A549 (cell line): Measurements from ENCODE around the gene TMCO4. TPM values are rescaled to one million over a fixed set of nuclear protein-coding genes. Genes with fewer than 3 reads are reported as not detected.

Source experiments
- ATAC-seq, 2 experiments: fragments of 200-7000 bp in 1 of 2; fragments of >200 bp in 1 of 2; cut with Nextera tagmentation in 1 of 2; cut with Tn5 transposase in 1 of 2; 3 replicates each; pipeline versions ENCODE4 v1.8.0 to v1.9.1; 2018 to 2020; ENCODE audit warnings: mild to moderate bottlenecking in 1 of 2, moderate library complexity in 1 of 2
- CTCF ChIA-PET: fragments of 300-600 bp; sonication (Branson Sonifier 250); formaldehyde crosslinking; extraction: SDS; loops from one replicate; lab custom pipeline; 2021; ENCODE audit warnings: antibody characterized with exemption, inconsistent platforms; lab: Yijun Ruan, JAX
- POLR2A ChIA-PET: fragments of 350-600 bp; formaldehyde crosslinking; extraction: SDS; loops from one replicate; lab custom pipeline; 2021; ENCODE audit warnings: antibody characterized with exemption, inconsistent platforms; lab: Yijun Ruan, JAX
- DNase-seq, 2 experiments: peaks; one replicate each; pipeline versions ENCODE4 v3.0.0 to v3.0.0-alpha.2; 2011 to 2016; ENCODE audit warnings: low read depth in 1 of 2, low spot score in 1 of 2
- FAIRE-seq: peaks from 2 replicates; lab custom pipeline; 2011; peaks lifted over from hg19 to GRCh38; lab: Jason Lieb, UNC
- H3K27ac ChIP-seq, 2 experiments: fragments of >200 bp; sonication (Bioruptor Twin); formaldehyde crosslinking; 3 replicates each; pipeline ENCODE4 v1.5.1; 2016 to 2017
- H3K4me1 ChIP-seq: fragments of >200 bp; sonication (Bioruptor Twin); formaldehyde crosslinking; 3 replicates; pipeline ENCODE4 v1.6.1; 2016
- H3K4me2 ChIP-seq: fragments of >200 bp; sonication (Bioruptor Twin); formaldehyde crosslinking; 3 replicates; pipeline ENCODE4 v1.6.1; 2016
- H3K4me3 ChIP-seq: fragments of >200 bp; sonication (Bioruptor Twin); formaldehyde crosslinking; 3 replicates; pipeline ENCODE4 v1.5.1; 2016
- H3K9me3 ChIP-seq: fragments of >200 bp; sonication (Bioruptor Twin); formaldehyde crosslinking; 3 replicates; pipeline ENCODE4 v1.6.1; 2016
- CEBPB ChIP-seq, 2 experiments: fragments of >200 bp in 1 of 2; sonication (Bioruptor Twin) in 1 of 2; formaldehyde crosslinking in 1 of 2; IDR thresholded peaks; 2 replicates each; pipeline ENCODE4 v1.6.1; 2012 to 2016
- CHD4 ChIP-seq: fragments of 200-600 bp; sonication (generic); IDR thresholded peaks from 2 replicates; pipeline ENCODE4 v1.6.1; 2016; ENCODE audit warnings: antibody characterized with exemption, mild to moderate bottlenecking, borderline replicate concordance
- CTCF ChIP-seq: fragments of >200 bp; sonication (Bioruptor Twin); formaldehyde crosslinking; IDR thresholded peaks from 3 replicates; pipeline ENCODE4 v1.5.1; 2016
- E2F6 ChIP-seq: IDR thresholded peaks from 2 replicates; pipeline ENCODE4 v1.6.1; 2012; ENCODE audit warnings: low read depth, borderline replicate concordance
- ELK1 ChIP-seq: fragments of 150-350 bp; IDR thresholded peaks from 2 replicates; pipeline ENCODE4 v1.6.1; 2014; ENCODE audit warnings: low read depth, mild to moderate bottlenecking, low read length
- EP300 ChIP-seq, 2 experiments: fragments of >200 bp; sonication (Bioruptor Twin); formaldehyde crosslinking; IDR thresholded peaks; 2 replicates in 1 of 2; 3 replicates in 1 of 2; pipeline ENCODE4 v1.6.1; 2016 to 2017
- ESRRA ChIP-seq: fragments of 150-350 bp; IDR thresholded peaks from 2 replicates; pipeline ENCODE4 v1.6.1; 2014; ENCODE audit warnings: mild to moderate bottlenecking, low read length, borderline replicate concordance
- GATA3 ChIP-seq: IDR thresholded peaks from 2 replicates; pipeline ENCODE4 v1.6.1; 2012; ENCODE audit warnings: borderline replicate concordance
- HMGXB4 ChIP-seq: fragments of 250-450 bp; sonication (Bioruptor Pico); IDR thresholded peaks from 2 replicates; pipeline ENCODE4 v1.5.0; 2021; ENCODE audit warnings: mild to moderate bottlenecking, moderate library complexity, borderline replicate concordance
- KDM5A ChIP-seq: fragments of 200-600 bp; sonication (generic); IDR thresholded peaks from 2 replicates; pipeline ENCODE4 v1.6.1; 2016; ENCODE audit warnings: antibody characterized with exemption, mild to moderate bottlenecking
- MAZ ChIP-seq: fragments of 150-350 bp; IDR thresholded peaks from 2 replicates; pipeline ENCODE4 v1.6.1; 2014; ENCODE audit warnings: antibody characterized with exemption, low read depth, low read length, borderline replicate concordance
- PHF8 ChIP-seq: fragments of 200-600 bp; sonication (generic); IDR thresholded peaks from 2 replicates; pipeline ENCODE4 v1.6.1; 2016; ENCODE audit warnings: low read depth, mild to moderate bottlenecking, antibody characterized with exemption, moderate library complexity, borderline replicate concordance
- POLR2A ChIP-seq: IDR thresholded peaks from 2 replicates; pipeline ENCODE4 v1.6.1; 2012; ENCODE audit warnings: mild to moderate bottlenecking, low read length
- SREBF2 ChIP-seq: fragments of 450-650 bp; IDR thresholded peaks from 2 replicates; pipeline ENCODE4 v1.6.1; 2014; ENCODE audit warnings: mild to moderate bottlenecking, moderate library complexity
- USF2 ChIP-seq: fragments of 450-650 bp; IDR thresholded peaks from 2 replicates; pipeline ENCODE4 v1.6.1; 2014; ENCODE audit warnings: antibody characterized with exemption
- ZFP36 ChIP-seq: fragments of 450-650 bp; IDR thresholded peaks from 2 replicates; pipeline ENCODE4 v1.6.1; 2014; ENCODE audit warnings: borderline replicate concordance; ENCODE audit not compliant: partially characterized antibody
- ZNF302 ChIP-seq: fragments of 250-450 bp; sonication (Bioruptor Pico); IDR thresholded peaks from 2 replicates; pipeline ENCODE4 v1.9.0; 2021; ENCODE audit warnings: inconsistent platforms, mild to moderate bottlenecking, moderate library complexity
- WGBS: methylation state at CpG from one replicate; pipeline ENCODE4 v1.1.6; 2017; ENCODE audit errors: missing lambda C conversion rate; 5-methylcytosine and 5-hydroxymethylcytosine counted together
- polyA plus RNA-seq, 4 experiments: library from polyadenylated mRNA; depleted of rRNA in 3 of 4; stranded (reverse); fragments of >200 nt; fragmentation: RNase III in 1 of 4; extraction: RNeasy Plus Mini Kit Qiagen cat#74134 plus additional on column Dnase treatment in 1 of 4; gene quantifications; 2 replicates in 3 of 4; 3 replicates in 1 of 4; pipeline ENCODE4 v1.2.3, GENCODE V29; 2011 to 2017

Gene TMCO4
- polyA plus RNA-seq, 2 of the 4 experiments (the other 2 are of a cell fraction) = 4.0 to 4.6 TPM

- TF ChIP-seq ELK1 (no peak), PHF8 (no peak)
- TF ChIP-seq, all 56 proteins: peak for 0
Measured at GRCh38 chr1:19759740-19760089, 40.0 kb downstream of the TMCO4 start (continued).

GRCh38 chr1:19758227-19758830 lies 41.4 kb downstream of the TMCO4 start:
- CTCF ChIA-PET = interaction anchor here (2.0 kb wide), 1 partner anchor 43 kb away, joined by 4 read pairs; no protein-coding TSS in a partner anchor
- H3K4me1 ChIP-seq = no peaks in the 10 kb centered on the region
- ATAC-seq (no peak), DNase-seq (no peak), FAIRE-seq (no peak)
- TF ChIP-seq CHD4 (no peak), ZFP36 (no peak), HMGXB4 (CRISPR knock-in tag) (no peak), CTCF (no peak), MAZ (no peak), POLR2A (no peak)
- POLR2A ChIA-PET = no interaction called here
- H3K4me3 ChIP-seq = no peak overlapping the region
- H3K9me3 ChIP-seq = no peaks in the 10 kb centered on the region
- no peak overlapping the region for H3K4me2 ChIP-seq
- H3K27ac ChIP-seq = no peak overlapping the region
- WGBS = 81% methylated on average over 6 of the region's 7 CpGs

- H3K4me2 ChIP-seq = no peak overlapping the region
Measured at GRCh38 chr1:19757641-19758040, 42.1 kb downstream of the TMCO4 start.

More at GRCh38 chr1:19757641-19758040, 42.1 kb downstream of the TMCO4 start:
- Histone ChIP-seq H3K27ac (no peak overlapping the region), H3K9me3 (no peaks in the 10 kb centered on the region), H3K4me3 (no peak overlapping the region), H3K4me1 (no peaks in the 10 kb centered on the region)
- POLR2A ChIA-PET = no interaction called here
- FAIRE-seq (no peak), DNase-seq (no peak), ATAC-seq (no peak)
- WGBS = 80% methylated on average over 4 of the region's 4 CpGs
- CTCF ChIA-PET = no interaction called here
- no peak for TF ChIP-seq E2F6
- TF ChIP-seq EP300 (IDR thresholded peaks at IDR 0.05) = no peak
- no peak for TF ChIP-seq USF2
- no peak for TF ChIP-seq HMGXB4 (CRISPR knock-in tag)
- no peak for TF ChIP-seq SREBF2
- no peak for TF ChIP-seq KDM5A
- no peak for TF ChIP-seq ESRRA
- TF ChIP-seq ZNF302 = no peak
- no peak for TF ChIP-seq GATA3
- TF ChIP-seq CEBPB (IDR thresholded peaks at IDR 0.05) = no peak
